HG03095 (cell line): Measurements from ENCODE around the gene ENPP6.
"Not testable (repeated sequence)": the region's sequence is repeated elsewhere in the genome, so short reads cannot be mapped to it uniquely, and the experiment has no call there.

Source experiments
- ATAC-seq: cut with Tn5 transposase; IDR thresholded peaks from one replicate; pipeline ENCODE4 v1.9.1; 2021; ENCODE audit warnings: moderate library complexity; ENCODE audit not compliant: unreplicated experiment

The ENPP6 gene

GRCh38 chr4:184150102-184150839 lies 67.4 kb downstream of the ENPP6 start:
- no peak for ATAC-seq

DNA sequence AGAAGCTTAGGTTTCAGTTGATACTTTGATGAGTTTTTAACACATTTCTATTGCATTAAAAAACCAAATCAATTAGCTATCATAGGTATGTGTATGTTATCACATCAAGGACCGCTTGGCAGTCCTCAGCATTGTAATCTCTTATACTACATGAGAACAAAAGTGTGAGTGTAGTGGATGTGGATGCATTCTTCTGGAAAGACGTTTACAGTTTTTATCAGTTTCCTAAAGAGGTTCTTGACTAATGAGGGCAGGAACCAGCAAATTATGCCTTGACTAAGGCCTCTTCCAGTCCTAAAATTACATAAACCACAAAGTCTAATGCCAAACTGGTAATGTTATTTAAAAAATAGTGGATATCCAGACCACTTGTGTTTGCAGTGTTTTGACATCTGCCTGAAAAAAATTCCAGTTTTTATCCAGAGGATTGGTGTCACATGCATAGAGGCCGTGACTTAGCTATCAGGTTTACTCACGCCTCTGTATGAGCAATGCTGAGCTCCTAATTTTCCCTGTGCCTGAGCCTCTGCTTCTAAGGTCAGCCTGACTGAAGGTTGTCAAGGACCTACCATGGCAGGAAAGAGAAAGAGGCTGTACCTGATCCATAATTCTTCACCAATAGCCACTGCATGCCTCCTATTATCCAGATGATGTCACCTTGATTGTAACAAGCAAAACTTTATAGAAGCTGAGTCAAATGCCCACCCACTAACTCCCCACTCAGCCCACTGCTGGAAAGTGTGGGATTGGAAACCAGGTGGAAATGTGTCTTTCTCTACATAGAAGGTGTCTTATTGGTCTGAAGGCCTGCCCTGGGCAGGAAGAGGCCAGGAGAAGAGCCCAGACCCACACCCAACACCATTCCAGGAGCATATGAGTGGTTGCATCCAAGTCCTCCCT lies 68.7 kb downstream of the ENPP6 start:
- ATAC-seq, result no peak

DNA sequence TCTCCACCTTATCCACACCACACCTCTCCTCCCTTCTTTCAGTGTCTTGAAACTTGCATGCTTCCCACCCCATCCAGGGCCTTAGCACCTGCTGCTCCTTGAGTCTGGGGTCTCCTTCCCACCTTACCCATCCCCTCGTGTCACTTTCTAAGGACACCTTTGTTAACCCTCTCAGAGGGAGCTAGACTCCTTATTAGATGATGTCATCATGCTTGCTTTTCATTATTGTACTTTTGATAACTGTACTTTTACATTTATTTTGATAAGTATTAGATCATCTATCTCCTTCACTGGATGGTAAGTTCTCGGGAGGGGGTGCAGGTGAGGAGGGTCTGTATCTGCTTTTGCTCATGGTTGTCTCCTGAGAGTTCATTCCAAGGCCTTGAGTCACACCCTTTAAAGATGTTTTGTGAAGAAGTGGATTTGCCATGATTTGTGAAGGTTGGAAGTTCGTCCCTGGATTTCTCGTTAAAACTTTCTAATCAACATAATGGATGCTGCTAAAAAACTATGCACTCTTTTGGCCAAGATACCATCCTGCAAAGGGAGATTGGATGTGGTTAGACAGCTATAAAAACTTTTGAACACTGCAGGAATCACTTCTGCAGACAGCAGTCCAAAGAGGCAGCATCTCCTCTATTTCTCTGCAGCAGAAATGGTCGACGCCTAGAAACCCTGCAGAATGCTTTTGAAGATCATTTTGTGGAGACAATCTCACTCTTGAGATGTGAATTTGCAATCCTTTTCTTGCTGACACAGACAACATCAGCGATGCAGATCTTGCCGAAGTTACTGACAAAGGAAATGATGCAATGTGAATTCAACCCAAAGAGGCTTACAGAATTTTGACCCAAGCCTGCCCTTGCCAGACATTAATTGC lies 69.6 kb downstream of the ENPP6 start:
- no peak for ATAC-seq

DNA sequence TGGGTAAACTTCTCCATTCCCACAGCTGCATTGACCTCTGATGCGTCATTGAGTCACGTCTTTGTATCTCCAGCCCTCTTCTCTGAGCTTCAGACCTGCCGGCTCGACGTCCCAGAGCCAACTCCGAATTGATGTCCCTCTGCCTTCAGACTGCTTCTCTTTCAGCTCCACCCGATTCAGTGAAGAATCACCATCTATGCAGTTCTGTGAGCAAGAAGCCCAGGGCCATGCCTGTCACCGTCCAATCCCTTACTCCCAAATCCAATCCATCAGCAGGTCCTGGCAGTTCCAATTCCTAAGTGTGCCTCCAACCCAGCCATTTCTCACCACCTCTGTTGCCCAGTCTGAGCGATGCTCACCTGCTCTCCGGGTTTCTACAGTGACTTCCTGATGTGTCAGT lies 70.7 kb downstream of the ENPP6 start:
- ATAC-seq, result no peak

- ATAC-seq, result no peak
Measured at GRCh38 chr4:184145596-184145995, 72.1 kb downstream of the ENPP6 start.

- no peak for ATAC-seq
Measured at GRCh38 chr4:184143770-184144564, 73.7 kb downstream of the ENPP6 start.

DNA sequence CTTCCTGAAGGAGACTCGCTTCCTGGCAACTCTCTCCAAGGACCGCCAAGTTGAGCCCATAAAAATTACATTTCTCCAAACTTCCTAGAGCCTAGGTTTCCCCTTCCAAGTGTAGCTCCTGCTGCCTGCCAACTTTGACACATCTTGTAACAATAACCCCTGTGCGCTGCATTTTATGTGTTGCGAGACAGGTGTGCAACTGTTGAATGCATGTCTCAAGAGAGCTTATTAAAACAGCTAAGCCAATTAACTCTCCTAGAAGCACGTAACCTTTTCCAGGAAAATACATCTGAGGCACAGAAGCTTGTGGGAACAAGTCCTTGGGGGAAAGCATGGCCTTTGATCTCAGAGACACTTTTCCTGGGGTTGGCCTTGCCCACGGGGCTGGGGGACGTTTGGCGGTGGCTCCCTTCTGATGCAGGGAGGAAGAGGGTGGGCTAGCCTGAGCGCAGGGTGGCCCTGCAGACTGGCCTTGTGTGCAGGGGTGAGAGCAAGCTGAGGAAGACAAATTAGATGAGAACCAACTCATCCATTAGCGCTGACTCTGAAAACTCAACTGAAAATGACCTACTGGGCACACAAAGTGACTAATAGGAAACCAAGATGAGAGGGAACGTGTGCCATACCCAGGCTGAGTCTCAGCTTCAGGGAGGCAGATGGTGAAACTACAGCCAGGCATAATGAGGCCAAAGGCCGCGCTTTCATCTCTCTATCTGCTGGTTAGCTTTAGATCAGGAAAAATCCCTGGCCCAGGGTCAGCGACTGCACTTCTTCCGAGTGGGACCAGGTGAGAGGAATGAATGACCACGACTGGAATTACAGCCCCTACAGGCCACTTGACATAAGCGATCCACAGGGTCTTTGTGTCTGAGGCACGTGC lies 75.3 kb downstream of the ENPP6 start:
- ATAC-seq, result no peak

- ATAC-seq, result not testable (repeated sequence)
Measured at GRCh38 chr4:184140901-184141300, 76.8 kb downstream of the ENPP6 start.

DNA sequence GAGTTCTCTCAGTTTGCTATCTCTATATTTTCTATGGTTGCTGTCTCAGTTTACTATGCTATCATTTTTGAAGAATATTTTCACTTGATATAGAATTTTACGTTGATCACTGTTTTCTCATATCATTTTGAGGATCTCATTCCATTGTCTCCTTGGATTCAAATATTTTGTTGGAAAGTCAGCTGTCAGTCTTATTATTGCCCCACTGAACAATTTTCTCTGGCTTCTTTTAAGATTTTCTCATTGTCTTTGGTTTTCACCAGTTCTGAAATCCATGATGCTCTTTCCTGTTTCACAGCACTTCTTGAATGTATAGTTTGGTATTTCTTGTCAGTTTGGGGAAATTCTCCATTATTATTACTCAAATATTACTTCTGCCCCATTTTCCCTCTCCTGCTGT lies 81.1 kb downstream of the ENPP6 start:
- no peak for ATAC-seq

DNA sequence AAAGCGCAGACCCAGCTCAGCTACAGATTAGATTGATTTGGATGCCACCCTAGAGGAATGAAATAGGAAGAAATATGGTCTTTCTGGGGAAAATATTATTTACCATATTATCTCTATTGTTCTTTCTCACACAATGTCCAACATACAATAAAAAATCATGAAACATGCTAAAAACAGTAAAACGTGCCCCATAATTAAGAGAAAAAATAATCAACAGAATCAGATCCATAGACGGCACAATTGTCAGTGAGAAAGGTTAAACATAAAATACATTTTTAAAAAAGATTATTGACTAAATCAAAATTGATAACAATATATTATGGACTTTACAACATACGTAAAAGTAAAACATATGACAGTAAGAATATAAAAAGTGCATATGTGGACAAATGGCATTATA lies 90.9 kb downstream of the ENPP6 start:
- ATAC-seq, result no peak

DNA sequence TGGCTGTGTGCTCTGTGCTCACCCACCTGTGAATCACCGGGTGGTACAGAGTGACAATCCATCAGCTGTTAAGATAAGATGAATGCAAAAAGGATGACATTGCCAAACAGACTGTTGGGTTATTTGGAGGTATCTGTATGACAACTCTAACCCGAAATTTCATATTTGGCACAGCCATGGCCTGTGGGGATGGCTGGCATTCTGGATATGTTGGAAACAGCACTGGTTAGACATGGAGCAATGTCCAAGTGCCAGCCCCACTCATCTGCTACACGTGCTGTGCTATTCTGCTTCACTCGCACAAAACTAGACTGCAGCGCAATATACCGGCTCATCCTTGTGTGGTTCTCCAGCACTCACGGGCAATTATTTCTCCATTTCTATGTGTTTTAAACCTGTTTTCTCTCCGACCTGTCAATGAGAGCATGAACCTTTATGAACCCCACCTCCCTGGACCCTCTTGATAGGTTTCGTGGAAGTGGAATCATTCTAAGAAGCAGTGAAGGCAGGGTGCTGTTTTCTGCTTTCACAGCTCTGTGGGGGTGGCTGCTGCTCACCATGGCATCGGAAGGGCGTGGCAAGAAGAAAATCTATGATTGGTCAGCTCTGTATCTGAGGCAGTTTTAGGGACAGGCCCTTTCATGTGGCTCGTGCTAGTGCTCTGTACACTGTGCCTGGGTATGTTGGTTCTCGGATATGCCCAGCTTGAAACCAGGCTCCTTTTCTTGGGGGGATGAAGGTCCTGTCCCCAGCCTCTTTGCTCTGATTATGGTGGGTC lies 94.9 kb downstream of the ENPP6 start:
- no peak for ATAC-seq

DNA sequence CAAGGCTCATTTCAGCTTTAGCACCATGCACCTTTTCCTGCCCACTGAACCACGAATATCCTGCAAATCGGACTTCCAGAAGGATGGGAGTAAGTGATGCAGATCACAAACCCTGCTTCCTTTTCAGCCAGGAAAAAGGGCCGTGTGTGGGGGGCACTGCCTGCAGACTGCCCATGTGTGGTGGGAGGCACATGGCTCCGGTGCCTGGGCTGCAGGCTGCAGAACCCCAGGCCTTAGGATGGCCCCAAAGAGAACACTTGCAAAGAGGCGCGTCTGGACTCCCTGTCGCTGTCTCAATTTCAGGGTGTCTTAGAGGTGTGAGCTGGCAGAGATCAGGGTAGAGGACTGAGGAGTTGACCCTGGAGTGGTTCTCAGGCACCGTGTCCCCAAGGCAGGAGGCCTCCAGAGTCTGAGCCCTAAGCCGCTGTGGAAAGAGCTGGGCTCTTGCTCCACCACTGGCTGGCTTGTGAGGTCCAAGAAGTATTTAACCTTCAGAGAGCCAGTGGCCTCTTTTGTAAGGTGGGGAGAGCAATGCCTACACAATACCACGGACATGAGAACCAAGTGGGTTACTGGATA lies 97.0 kb downstream of the ENPP6 start:
- ATAC-seq, result no peak

DNA sequence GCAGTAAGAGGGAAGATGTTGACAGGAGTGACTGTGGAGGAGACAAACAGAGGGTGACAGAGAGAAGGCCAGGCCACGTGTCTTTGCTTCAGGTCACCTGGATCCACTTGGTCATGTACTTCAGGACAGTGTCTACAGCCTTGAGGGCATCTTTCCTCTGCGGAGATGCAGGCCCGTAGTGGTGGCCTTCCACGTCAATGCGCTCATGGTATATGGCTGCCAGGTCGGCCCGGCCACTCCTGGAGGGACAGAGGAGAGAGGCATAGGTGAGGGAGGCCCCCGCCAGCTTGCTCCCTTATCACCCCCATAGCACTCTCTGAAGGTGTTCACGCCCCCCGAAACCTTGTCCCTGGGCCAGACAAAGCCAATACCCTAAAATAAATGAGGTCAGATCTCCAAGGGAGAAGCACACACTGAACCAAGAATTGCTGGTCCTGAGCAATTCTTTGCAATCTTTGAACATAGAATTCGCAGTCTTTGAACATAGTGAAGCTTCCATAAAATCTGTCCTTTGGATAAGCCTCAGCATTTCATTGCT lies 99.9 kb downstream of the ENPP6 start:
- ATAC-seq, result no peak

GRCh38 chr4:184115399-184115798 lies 102.3 kb downstream of the ENPP6 start:
- ATAC-seq, result no peak

DNA sequence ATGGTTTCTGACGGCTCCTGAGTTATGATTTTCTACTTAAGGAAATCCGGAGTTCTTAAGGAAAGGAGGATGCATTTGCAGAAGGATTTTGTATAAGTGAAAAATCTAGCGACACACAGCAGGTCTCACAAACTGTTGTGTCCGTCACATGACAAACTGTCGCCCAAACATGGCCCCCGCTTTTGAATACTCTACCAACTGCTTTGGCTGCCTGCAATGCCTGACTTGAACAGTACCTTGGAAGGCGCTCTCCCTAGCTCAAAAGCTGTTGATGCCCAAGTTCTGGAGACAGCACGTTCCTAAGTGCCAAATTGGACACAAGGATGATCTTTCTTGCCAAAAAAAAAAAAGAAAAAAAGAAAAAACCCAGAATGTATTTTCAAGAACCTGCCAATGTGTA lies 103.2 kb downstream of the ENPP6 start:
- ATAC-seq, result no peak

- ATAC-seq, result no peak
Measured at GRCh38 chr4:184112006-184112550, 105.6 kb downstream of the ENPP6 start.

GRCh38 chr4:184111233-184111832 lies 106.3 kb downstream of the ENPP6 start:
- ATAC-seq, result no peak
